HG03039 (cell line): ENCODE data around the gene ZC3H10.
"Not testable (repeated sequence)": the region's sequence is repeated elsewhere in the genome, so short reads cannot be mapped to it uniquely, and the experiment has no call there.

Source experiments
- ATAC-seq: cut with Tn5 transposase; IDR thresholded peaks from one replicate; pipeline ENCODE4 v1.9.1; 2021; ENCODE audit warnings: mild to moderate bottlenecking, moderate library complexity; ENCODE audit not compliant: unreplicated experiment

ZC3H10 gene

GRCh38 chr12:56102683-56103065, 15.4 kb upstream of the ZC3H10 start:
- no peak for ATAC-seq

GRCh38 chr12:56103066-56103711, 14.9 kb upstream of the ZC3H10 start:
- no peak for ATAC-seq

- no peak for ATAC-seq
Measured at GRCh38 chr12:56103823-56104108, 14.3 kb upstream of the ZC3H10 start.

- peak; percentile 91 for ATAC-seq
Measured at GRCh38 chr12:56104109-56104814, 13.8 kb upstream of the ZC3H10 start, which contains the start of gene PA2G4. TSS of gene PA2G4 (plus strand) at chr12:56104559. CDS start at chr12:56104738, 179 bp downstream.

- ATAC-seq, result peak; percentile 5
Measured at GRCh38 chr12:56104815-56105608, 13.1 kb upstream of the ZC3H10 start.

- no peak for ATAC-seq
Measured at GRCh38 chr12:56105609-56105902, 12.5 kb upstream of the ZC3H10 start.

- ATAC-seq, result no peak
Measured at GRCh38 chr12:56107242-56107641, 10.8 kb upstream of the ZC3H10 start.

GRCh38 chr12:56110571-56110970, 7.5 kb upstream of the ZC3H10 start:
- ATAC-seq, result no peak

GRCh38 chr12:56114084-56114483, 4.0 kb upstream of the ZC3H10 start:
- no peak for ATAC-seq

GRCh38 chr12:56115329-56115728, 2.7 kb upstream of the ZC3H10 start:
- no peak for ATAC-seq

GRCh38 chr12:56116267-56117081, 1.6 kb upstream of the ZC3H10 start, which contains the start of gene RPL41:
TSS of gene RPL41 (plus strand) at chr12:56116633.
- ATAC-seq, result peak; percentile 39

- not testable (repeated sequence) for ATAC-seq
Measured at GRCh38 chr12:56117082-56117706, 872 bp upstream of the ZC3H10 start.

- peak; percentile 1 for ATAC-seq
Measured at GRCh38 chr12:56118688-56119357, 757 bp downstream of the ZC3H10 start.

- no peak for ATAC-seq
Measured at GRCh38 chr12:56119361-56119796, 1.3 kb downstream of the ZC3H10 start.

GRCh38 chr12:56120158-56120846, 2.2 kb downstream of the ZC3H10 start:
- ATAC-seq, result no peak

GRCh38 chr12:56121204-56121870, 3.3 kb downstream of the ZC3H10 start:
- ATAC-seq, result no peak

GRCh38 chr12:56122637-56123036, 4.6 kb downstream of the ZC3H10 start:
- ATAC-seq, result no peak

GRCh38 chr12:56124133-56124532, 6.1 kb downstream of the ZC3H10 start:
- no peak for ATAC-seq

- ATAC-seq, result no peak
Measured at GRCh38 chr12:56126732-56127239, 8.7 kb downstream of the ZC3H10 start.
